ENCODE results near the gene HOXA6. TPM values are rescaled to one million over a fixed set of nuclear protein-coding genes. Genes with fewer than 3 reads are reported as not detected.

HOXA6 gene
- total RNA-seq, 2 experiments from 2014 or later, result 4.1 to 12.0 TPM

DNA sequence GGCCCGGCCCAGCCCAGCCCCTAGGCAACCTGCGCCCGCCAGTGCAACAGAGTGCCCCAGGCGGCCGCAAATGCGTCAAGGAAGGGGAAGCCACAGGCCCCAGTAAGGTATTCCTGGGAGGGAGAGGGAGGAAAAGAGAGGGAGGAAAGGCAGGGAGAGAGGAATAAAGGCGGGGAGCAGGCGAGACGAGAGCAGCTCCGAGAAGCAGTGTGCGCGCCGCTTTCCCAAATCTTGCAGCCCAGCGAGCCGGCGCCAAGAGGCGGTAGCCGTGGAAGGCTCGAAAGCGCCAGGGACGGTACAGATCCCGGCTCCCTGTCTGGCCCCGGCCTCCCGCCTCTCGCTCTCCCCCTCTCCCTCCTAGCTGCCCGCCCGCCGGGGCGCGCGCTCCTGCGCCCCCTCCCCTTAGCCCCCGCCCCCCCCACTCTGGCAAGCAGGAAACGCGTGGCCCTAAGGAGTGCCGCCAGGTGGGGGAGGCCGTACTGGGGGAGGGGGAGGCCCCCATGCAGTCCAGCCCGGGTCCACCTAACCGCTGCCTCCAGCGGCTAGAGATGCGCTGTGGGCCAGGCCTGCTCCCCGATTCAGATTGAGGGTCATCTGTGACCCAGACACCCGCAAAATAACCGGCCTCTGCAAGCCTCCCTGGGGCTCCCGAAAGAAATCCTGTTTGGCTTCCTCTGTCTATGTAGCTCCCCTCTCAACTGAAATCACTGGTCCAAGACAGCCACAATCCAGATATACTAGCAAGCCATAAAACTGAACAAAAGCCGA lies 22.3 kb upstream of the HOXA6 start:
- no peak for DNase-seq (ENCODE audit: low spot score)
- no peaks in the 10 kb centered on the region for H3K36me3 ChIP-seq (ENCODE audit: insufficient read depth, low read length)
- no peak overlapping the region for H3K4me3 ChIP-seq (ENCODE audit: low read depth, low read length, poor library complexity, severe bottlenecking)
- ChIA-PET CTCF (ENCODE audit: unreplicated experiment) (no interaction called here), POLR2A (interaction anchor here (0.6 to 1.1 kb wide), 2 partner anchors 38 to 1243 kb away, joined by 3 read pairs; no protein-coding TSS in a partner anchor)
- no peaks in the 10 kb centered on the region for H4K20me1 ChIP-seq (ENCODE audit: insufficient read depth, low read length)
- H3K9me3 ChIP-seq (ENCODE audit: low read length), result no peaks in the 10 kb centered on the region
- no peak overlapping the region for H2AFZ ChIP-seq (ENCODE audit: low read length)
- no TSS peak for BruUV-seq (replicated peaks)
- no peak overlapping the region for H3K27ac ChIP-seq (ENCODE audit: low read depth, low read length, poor library complexity, severe bottlenecking)
- H3K4me1 ChIP-seq (ENCODE audit: insufficient read depth, low read length, poor library complexity, severe bottlenecking), result no peaks in the 10 kb centered on the region
- H3K79me2 ChIP-seq (ENCODE audit: insufficient read depth, low read depth, low read length), result no peaks in the 10 kb centered on the region
- H3K4me2 ChIP-seq (ENCODE audit: low read length), result no peak overlapping the region
- no peaks in the 10 kb centered on the region for H3K9me2 ChIP-seq (ENCODE audit: insufficient read depth, low read length)
- intact Hi-C loops (cut with micrococcal nuclease; ENCODE audit: unreplicated experiment), result no loop called here
- no peak for TF ChIP-seq EZH2phosphoT487 (IDR thresholded peaks at IDR 0.05; ENCODE audit: borderline replicate concordance, low read depth, low read length)
- TF ChIP-seq, protein P1, sequence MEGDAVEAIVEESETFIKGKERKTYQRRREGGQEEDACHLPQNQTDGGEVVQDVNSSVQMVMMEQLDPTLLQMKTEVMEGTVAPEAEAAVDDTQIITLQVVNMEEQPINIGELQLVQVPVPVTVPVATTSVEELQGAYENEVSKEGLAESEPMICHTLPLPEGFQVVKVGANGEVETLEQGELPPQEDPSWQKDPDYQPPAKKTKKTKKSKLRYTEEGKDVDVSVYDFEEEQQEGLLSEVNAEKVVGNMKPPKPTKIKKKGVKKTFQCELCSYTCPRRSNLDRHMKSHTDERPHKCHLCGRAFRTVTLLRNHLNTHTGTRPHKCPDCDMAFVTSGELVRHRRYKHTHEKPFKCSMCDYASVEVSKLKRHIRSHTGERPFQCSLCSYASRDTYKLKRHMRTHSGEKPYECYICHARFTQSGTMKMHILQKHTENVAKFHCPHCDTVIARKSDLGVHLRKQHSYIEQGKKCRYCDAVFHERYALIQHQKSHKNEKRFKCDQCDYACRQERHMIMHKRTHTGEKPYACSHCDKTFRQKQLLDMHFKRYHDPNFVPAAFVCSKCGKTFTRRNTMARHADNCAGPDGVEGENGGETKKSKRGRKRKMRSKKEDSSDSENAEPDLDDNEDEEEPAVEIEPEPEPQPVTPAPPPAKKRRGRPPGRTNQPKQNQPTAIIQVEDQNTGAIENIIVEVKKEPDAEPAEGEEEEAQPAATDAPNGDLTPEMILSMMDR (conservative IDR thresholded peaks at IDR 0.05; ENCODE audit: low read length), result no peak

DNA sequence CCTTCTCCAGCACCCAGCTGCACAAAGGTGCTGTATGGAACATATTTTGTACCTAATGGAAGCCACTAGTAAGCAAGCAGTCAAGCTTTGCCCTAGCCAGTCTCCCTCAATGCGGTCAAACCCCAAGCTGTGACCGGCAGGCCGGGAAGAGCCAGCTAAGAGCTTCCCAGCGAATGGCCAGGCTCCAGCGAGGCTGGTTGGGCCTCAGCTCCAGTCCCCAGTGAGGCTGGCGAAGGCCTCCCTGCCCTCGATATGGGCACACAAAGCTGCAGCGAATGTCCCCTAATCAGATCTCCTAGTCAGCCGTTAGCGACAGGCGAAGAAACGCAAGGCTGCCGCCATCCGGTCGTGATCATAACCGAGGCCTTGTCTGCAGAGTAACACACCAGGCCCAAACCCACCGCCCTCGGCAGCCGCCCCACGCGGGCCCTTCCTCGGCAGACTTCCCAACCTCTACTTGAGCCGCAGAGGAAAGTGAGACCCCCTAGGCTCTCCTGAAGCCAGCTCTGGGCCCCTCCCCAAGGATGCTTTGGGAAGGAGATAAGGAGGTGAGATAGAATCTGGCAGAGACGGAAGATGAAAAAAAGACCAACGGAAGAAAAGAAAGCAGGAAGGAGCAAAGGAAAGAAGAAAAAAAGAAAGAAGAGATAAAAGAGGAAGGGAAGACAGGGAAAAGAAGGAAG lies 20.8 kb upstream of the HOXA6 start:
- BruUV-seq (replicated peaks), result no TSS peak
- intact Hi-C loops (cut with micrococcal nuclease; ENCODE audit: unreplicated experiment), result no loop called here
- Histone ChIP-seq H3K4me3 (ENCODE audit: low read depth, low read length, poor library complexity, severe bottlenecking) (no peak overlapping the region), H3K9me2 (ENCODE audit: insufficient read depth, low read length) (no peaks in the 10 kb centered on the region), H3K36me3 (ENCODE audit: insufficient read depth, low read length) (no peaks in the 10 kb centered on the region), H3K4me2 (ENCODE audit: low read length) (no peak overlapping the region), H3K27ac (ENCODE audit: low read depth, low read length, poor library complexity, severe bottlenecking) (no peak overlapping the region), H2AFZ (ENCODE audit: low read length) (no peak overlapping the region), H4K20me1 (ENCODE audit: insufficient read depth, low read length) (no peaks in the 10 kb centered on the region), H3K9me3 (ENCODE audit: low read length) (no peaks in the 10 kb centered on the region), H3K79me2 (ENCODE audit: insufficient read depth, low read depth, low read length) (no peaks in the 10 kb centered on the region), H3K4me1 (ENCODE audit: insufficient read depth, low read length, poor library complexity, severe bottlenecking) (no peaks in the 10 kb centered on the region)
- no peak for DNase-seq (ENCODE audit: low spot score)
- ChIA-PET CTCF (ENCODE audit: unreplicated experiment) (no interaction called here), POLR2A (no interaction called here)
- TF ChIP-seq EZH2phosphoT487 (IDR thresholded peaks at IDR 0.05; ENCODE audit: borderline replicate concordance, low read depth, low read length), result no peak
- TF ChIP-seq, protein P1 (conservative IDR thresholded peaks at IDR 0.05; ENCODE audit: low read length), result no peak

DNA sequence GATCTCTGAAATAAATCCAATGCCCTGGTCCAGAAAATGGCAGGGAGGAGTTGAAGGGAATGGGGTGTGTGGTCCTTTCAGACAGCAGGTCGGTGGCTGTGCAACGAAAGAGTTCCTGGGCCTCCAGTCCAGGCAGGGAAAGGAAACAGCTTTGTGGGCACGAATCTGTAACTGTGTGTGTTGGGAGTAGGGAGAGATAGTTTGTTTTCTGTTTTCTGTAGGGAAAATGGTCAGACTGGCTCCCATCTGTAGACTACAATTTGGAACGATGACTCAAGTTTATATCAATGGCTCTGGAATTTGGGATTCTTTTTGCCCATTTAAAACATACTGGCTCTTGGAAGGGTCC lies 20.3 kb upstream of the HOXA6 start:
- BruUV-seq (replicated peaks), result no TSS peak
- POLR2A ChIA-PET, result no interaction called here
- H3K9me3 ChIP-seq (ENCODE audit: low read length), result no peaks in the 10 kb centered on the region

More for the DNA sequence above, 20.3 kb upstream of the HOXA6 start:
- Histone ChIP-seq H3K4me1 (ENCODE audit: insufficient read depth, low read length, poor library complexity, severe bottlenecking) (no peaks in the 10 kb centered on the region), H3K79me2 (ENCODE audit: insufficient read depth, low read depth, low read length) (no peaks in the 10 kb centered on the region), H4K20me1 (ENCODE audit: insufficient read depth, low read length) (no peaks in the 10 kb centered on the region), H3K4me3 (ENCODE audit: low read depth, low read length, poor library complexity, severe bottlenecking) (no peak overlapping the region), H2AFZ (ENCODE audit: low read length) (no peak overlapping the region), H3K36me3 (ENCODE audit: insufficient read depth, low read length) (no peaks in the 10 kb centered on the region), H3K4me2 (ENCODE audit: low read length) (no peak overlapping the region), H3K27ac (ENCODE audit: low read depth, low read length, poor library complexity, severe bottlenecking) (no peak overlapping the region), H3K9me2 (ENCODE audit: insufficient read depth, low read length) (no peaks in the 10 kb centered on the region)
- intact Hi-C loops (cut with micrococcal nuclease; ENCODE audit: unreplicated experiment), result no loop called here
- CTCF ChIA-PET (ENCODE audit: unreplicated experiment), result no interaction called here
- no peak for DNase-seq (ENCODE audit: low spot score)
- TF ChIP-seq, protein P1 (conservative IDR thresholded peaks at IDR 0.05; ENCODE audit: low read length), result no peak
- TF ChIP-seq EZH2phosphoT487 (IDR thresholded peaks at IDR 0.05; ENCODE audit: borderline replicate concordance, low read depth, low read length), result no peak
